ENCODE measurements around the gene PPARA.

PPARA gene

GRCh38 chr22:46224044-46224897 is 73.9 kb downstream of the PPARA start:
- no peak for DNase-seq

DNA sequence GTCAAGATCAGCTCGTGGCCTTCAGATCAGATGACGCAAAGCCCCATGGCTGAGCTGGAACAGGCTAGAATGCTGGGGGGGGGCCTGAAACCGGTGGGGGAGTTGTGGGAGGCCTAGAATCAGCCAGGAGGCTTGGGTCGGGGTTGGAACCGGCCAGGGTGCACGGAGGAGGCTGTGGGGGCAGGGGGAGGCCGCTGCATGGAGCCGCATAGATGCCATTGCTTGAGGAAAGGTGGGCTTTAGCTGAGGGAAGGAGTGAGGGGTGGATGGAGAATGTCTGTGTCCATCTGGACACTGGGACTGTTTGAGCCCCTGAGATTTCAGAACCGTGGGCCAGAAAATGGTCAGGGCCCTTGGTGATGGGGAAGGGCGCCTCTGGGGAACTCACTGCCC is 74.6 kb downstream of the PPARA start:
- DNase-seq: no peak

DNA sequence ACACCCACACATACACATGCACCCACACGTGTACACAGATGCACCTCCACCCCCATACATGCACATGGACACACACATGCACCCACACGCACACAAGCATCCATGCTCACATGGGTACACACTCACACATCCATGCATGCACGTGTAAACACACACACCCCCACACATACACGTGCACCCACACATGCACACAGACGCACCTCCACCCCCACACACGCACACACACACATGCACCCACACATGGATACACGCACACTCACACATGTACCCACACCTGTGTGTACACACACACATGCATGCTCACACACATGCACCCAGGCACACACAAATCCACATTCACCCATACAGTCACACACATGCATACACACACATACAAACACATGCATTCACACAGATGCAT is 75.3 kb downstream of the PPARA start:
- DNase-seq: no peak

DNA sequence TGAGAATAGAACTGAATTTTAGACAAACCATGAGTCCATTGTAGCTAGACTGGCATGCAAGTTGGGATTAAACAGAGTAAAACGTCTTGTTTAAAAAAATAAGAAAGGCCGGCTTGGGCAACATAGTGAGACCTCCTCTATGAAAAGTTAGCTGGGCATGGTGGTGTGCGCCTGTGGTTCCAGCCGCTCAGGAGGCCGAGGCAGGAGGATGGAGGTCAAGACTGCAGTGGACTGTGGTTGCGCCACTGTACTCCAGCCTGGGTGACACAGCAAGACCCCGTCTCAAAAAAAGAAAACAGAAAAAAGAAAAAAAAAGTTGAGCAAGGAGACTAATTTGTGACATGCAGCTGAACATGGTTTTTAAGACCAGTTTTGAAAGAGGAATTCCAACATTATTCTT is 76.3 kb downstream of the PPARA start:
- DNase-seq: no peak

GRCh38 chr22:46229701-46230100 is 79.4 kb downstream of the PPARA start:
- DNase-seq: no peak

DNA sequence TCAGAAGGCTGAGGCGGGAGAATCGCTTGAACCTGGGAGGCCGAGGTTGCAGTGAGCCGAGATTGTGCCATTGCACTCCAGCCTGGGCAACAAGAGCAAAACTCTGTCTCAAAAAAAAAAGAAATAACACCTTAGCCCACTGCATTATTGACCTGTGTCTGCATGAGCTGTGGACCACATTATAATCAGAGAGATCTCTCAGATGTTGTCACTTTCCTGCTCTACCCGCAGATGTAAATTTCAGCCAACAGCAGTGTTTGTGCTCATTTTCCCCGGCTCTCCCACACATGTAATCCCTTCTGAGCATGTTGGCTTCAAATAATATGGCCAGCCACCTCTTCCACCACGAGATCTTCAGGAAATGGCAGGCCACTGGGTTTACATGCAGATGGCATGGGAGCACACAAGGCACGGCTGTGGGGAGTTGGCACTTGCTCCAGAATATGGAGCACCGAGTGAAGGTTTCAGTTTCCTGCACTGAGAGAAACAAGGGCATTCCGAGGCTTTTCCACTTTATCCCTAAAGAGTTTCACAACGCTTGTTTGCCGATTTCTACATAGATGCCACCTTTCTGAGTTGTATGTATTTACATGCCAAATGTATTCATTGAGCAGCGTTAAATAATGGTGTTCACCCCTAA is 80.1 kb downstream of the PPARA start:
- no peak for DNase-seq

GRCh38 chr22:46233231-46233630 is 82.9 kb downstream of the PPARA start:
- DNase-seq: no peak

DNA sequence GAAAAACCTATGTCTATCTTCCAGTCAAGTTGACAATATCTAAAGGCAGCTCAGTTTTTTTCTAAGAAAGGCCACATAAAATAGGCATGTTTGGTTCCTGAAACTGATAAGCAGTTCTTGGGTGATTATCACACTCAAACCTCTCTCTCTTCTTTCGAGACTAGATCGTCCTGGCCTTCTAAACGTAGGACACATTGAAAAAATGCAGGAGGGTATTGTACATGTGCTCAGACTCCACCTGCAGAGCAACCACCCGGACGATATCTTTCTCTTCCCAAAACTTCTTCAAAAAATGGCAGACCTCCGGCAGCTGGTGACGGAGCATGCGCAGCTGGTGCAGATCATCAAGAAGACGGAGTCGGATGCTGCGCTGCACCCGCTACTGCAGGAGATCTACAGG is 84.6 kb downstream of the PPARA start:
- no peak for DNase-seq

- DNase-seq: no peak
Measured at GRCh38 chr22:46237453-46238124, 87.3 kb downstream of the PPARA start.

GRCh38 chr22:46238541-46238940 is 88.2 kb downstream of the PPARA start:
- DNase-seq: no peak

DNA sequence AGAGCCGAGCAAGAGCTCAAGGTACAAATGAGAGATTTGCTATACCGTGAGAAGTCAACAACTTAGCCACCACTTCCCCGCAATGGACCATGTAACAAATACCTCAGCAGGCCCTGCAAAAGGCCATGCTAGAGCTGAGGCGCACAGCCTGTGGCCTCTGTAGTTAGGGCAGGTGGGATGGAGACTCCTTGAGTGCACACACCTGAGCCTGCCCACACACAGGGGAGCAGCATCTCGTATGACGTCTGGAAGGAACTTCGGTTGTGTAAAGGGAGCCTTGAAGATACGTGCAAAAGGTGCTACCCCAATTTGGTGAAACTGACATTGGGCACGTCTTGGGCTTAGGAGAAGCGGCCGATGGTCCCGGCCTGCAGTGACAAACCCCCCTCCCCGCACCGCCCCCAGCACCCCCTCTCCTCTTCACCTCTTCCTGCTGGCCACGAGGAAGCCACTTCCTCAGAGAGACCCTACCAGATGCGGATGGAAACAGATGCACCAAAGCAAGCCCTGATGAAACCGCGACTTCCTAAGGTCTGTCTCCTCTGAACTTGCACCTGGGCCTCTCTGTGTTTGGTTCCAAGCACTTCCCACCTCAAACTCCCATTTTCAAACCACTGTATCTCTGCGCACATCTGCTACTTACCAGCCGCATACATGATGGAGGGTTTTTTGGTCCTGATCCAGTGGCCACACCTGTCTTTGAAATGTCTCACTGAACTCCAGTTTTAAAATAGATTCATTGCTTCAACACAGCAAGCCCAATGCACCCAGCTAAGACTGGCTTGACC is 89.1 kb downstream of the PPARA start:
- no peak for DNase-seq

DNA sequence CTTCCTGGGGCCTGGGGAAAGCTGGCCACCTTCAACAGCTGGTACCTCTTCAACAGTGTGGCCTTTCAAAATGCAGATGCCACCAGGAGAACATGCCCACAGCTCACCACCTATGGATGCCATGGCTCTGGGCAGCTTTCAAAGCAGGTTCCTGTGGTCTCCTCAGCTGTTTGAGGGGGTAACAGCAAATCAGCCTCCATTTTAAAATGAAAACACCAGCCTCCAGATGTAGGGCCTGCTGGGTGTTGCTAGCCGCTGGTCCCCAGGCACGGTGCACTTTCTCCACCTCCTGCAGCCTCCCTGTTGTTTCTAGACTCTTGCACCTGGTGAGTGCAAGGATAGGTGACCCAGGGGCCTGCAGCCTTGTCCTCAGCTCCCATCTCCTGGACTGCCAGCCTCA is 89.7 kb downstream of the PPARA start:
- no peak for DNase-seq

DNA sequence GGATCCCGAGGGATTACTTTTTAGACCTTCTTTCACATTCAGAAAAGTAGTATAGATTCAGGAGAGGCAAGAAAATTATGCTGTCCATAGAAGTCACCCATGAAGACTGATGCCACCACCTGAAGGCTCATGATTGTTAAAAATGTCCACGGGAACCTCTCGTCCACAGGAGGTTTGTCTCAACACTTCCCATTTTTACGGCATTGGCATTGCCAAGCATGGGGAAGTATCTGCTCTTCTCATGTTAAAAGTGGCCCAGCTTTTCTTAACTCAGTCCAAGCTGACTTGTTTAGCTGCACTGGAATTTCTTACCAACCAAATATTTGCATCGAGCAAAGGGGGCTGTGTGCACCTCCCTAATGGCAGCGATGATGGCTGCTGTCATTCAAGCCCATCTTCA is 90.2 kb downstream of the PPARA start:
- DNase-seq: no peak

DNA sequence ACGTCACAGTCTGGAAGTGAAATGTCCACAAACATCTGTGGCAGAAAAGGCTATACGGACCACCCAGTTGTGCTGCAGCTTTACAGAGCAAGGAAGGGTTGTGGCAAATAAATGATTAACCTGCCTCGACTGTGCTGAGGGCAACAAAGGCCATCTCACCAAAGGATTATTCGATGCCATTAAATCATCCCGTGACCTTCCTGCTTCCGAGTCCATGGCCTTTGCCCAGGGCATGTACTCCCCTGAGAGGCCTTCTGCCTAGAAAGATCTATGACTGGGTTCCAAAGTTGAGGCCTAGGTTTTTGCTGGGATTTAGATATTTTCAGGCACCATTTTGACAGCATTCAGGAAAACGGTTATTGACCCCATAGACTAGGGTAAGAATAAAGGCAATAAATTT is 90.6 kb downstream of the PPARA start:
- no peak for DNase-seq

GRCh38 chr22:46241396-46242007 is 91.2 kb downstream of the PPARA start:
- no peak for DNase-seq

DNA sequence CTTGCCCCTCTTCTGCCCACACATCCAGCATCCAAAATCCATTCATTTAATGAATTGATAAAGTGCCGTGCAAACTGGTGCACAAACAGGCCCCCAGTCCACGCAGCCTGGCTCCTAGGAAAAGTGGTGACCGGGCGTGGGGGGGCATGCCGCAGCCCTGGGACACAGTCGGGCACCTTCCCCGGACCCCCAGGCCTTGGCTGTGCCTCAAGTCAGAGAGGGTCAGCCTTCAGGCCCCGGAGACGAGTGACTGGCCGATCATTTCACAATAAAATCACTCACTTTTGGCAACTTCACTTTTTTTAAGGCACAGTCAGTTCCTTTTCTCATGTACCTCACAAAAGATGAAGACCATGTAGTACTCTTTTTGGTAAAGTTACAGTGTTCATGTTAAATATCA is 91.8 kb downstream of the PPARA start:
- no peak for DNase-seq

DNA sequence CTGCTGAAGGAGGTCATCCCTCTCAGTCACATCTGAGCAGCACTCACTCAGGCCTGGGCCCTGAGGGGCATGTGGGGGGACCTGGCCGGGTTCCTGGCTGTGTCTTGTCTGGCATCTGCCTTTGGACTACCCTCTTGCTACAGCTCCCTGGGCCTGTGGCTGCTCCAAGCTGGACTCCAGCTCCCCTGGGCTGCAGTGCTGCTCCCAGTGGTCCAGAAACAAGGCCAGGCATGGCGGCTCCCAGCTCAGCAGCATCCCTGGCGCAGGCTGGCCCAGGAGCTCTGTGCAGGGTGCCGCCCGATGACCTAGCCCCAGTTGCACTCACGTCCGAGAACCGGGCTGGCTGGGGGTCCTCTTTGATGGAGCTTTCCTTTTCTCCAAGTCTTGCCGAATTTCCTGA is 94.4 kb downstream of the PPARA start:
- DNase-seq: no peak

- no peak for DNase-seq
Measured at GRCh38 chr22:46245511-46245910, 95.2 kb downstream of the PPARA start.

- no peak for DNase-seq
Measured at GRCh38 chr22:46246178-46246577, 95.9 kb downstream of the PPARA start.

GRCh38 chr22:46247443-46247975 is 97.2 kb downstream of the PPARA start:
- DNase-seq: no peak

DNA sequence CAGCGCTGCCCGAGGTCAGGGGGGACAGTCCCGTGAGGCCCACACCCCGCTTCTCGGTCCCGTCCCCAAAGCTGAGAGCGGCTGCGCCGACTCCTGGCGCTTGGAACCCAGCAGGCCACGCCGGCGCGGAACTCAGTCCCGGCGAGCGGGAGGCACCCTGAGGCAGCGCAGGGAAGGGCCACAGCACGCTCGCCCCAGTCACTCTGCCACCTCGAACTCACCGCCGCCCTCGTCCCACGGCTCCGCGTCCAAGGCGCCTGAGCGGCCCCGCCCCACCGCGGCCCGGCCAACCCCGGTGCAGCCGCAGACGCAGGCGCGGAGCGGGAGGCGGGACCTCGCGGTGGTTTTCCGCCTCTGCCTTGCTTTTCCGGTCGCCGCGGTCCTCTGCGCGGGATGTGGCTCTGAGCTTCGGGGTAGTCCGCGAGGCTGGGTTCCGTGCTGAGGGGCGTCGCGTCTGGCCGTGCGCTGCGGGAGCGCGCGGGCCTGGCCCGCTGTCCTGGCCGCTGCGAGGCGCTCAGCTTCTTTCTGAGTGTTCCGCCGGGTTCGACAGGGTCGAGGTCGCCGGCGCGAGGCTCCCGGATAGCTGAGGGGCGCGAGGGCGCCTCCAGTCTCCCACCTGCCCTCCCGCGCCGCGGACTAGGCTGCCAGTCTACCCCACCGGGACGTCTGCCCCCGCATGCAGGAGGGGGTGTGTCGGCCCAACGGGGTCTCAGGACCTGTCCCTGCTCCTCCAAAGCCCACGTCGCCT is 99.9 kb downstream of the PPARA start, which contains the start of gene CDPF1:
Gene CDPF1, minus strand, starts transcription at position 259 of the 748 bp plus-strand sequence. CDS start 2,009 bp downstream, outside the sequence.
- peak; percentile 1 to 40 for DNase-seq

DNA sequence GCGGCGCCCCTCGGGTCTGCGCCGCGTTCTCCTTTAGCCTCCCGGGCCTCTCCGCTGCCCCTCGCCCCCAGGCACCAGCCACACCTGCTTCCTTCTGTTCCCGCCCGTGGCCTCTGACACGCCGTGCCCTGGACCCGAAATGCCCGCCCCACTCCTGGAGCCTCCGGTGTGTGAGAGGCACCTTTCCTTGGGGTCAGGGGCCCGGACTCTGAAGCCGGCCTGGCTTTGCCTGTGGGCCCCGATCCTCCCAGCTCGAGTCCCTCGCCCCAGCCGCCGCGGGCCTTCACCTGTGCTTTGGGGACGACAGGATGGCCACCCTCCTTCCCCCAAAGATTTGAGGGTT is 100.4 kb downstream of the PPARA start:
- no peak for DNase-seq
